GM21526 (cell line): ENCODE results near the gene ZNF543.

ENCODE experiments used
- ATAC-seq: cut with Tn5 transposase; IDR thresholded peaks from one replicate; pipeline ENCODE4 v1.9.1; 2021; ENCODE audit warnings: moderate library complexity; ENCODE audit not compliant: unreplicated experiment, low FRiP score

ZNF543 gene

DNA sequence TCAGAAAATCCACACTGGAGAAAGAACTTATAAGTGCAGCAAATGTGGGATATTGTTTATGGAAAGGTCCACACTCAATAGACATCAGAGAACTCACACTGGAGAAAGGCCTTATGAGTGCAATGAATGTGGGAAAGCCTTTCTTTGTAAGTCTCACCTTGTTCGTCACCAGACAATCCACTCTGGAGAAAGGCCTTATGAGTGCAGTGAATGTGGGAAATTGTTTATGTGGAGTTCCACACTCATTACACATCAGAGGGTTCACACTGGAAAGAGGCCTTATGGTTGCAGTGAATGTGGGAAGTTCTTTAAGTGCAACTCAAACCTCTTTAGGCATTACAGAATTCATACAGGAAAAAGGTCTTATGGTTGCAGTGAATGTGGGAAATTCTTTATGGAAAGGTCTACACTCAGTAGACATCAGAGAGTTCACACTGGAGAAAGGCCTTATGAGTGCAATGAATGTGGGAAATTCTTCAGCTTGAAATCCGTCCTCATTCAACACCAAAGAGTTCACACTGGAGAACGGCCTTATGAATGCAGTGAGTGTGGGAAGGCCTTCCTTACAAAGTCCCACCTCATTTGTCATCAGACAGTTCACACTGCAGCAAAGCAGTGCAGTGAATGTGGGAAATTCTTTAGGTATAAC lies 57.4 kb downstream of the ZNF543 start:
- ATAC-seq = no peak
